ENCODE measurements around the gene ZNF121.
A peak's percentile ranks its signal among the peaks of the same experiment; 100 is the strongest.
"Not testable (repeated sequence)": the region's sequence is repeated elsewhere in the genome, so short reads cannot be mapped to it uniquely, and the experiment has no call there.

ZNF121 gene

DNA sequence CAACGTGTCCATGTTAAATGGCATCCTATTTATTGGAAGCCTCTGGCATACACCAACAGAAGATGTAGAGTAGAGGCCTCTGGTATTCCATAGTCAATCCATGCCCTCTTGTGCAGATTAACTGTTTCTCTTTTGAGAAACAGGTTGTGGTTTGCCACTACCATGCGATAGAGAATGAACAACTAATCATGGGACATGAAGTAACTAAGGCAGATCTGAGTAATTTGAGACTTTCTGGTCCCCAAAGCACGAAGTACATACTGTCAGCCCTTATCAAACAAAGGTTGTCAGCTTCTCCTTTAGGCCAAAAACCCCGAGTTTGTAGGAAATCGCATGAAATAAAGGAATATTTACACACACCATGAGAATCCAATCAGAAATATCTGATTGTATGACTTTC is 3.6 kb downstream of the ZNF121 start:
- peaks cover 4% of the 10 kb centered on the region for H3K4me1 ChIP-seq (ENCODE audit: control insufficient read depth, insufficient read depth, low read length)
- no peaks in the 10 kb centered on the region for H3K36me3 ChIP-seq (ENCODE audit: control insufficient read depth, insufficient read depth, low read length)
- no peak overlapping the region for H3K9ac ChIP-seq (ENCODE audit: low read length)
- peaks cover 3% of the 10 kb centered on the region for H3K9me3 ChIP-seq (ENCODE audit: control insufficient read depth, low read length)
- no peaks in the 10 kb centered on the region for H3K27me3 ChIP-seq (ENCODE audit: control insufficient read depth, insufficient read depth, low read length)
- H3K4me3 ChIP-seq (ENCODE audit: low read length) = no peak overlapping the region

- Histone ChIP-seq H3K9me3 (ENCODE audit: control insufficient read depth, low read length) (peaks cover 52% of the 10 kb centered on the region), H3K9ac (ENCODE audit: low read length) (no peak overlapping the region), H3K4me1 (ENCODE audit: control insufficient read depth, insufficient read depth, low read length) (no peaks in the 10 kb centered on the region), H3K4me3 (ENCODE audit: low read length) (no peak overlapping the region), H3K36me3 (ENCODE audit: control insufficient read depth, insufficient read depth, low read length) (peaks cover 14% of the 10 kb centered on the region), H3K27me3 (ENCODE audit: control insufficient read depth, insufficient read depth, low read length) (no peaks in the 10 kb centered on the region)
These were observed 14.0 kb downstream of the ZNF121 start for GRCh38 chr19:9570255-9570654.

GRCh38 chr19:9566729-9567128 is 17.6 kb downstream of the ZNF121 start:
- H3K36me3 ChIP-seq (ENCODE audit: control insufficient read depth, insufficient read depth, low read length) = peaks cover 18% of the 10 kb centered on the region
- H3K4me3 ChIP-seq (ENCODE audit: low read length) = no peak overlapping the region
- H3K4me1 ChIP-seq (ENCODE audit: control insufficient read depth, insufficient read depth, low read length) = no peaks in the 10 kb centered on the region
- H3K9ac ChIP-seq (ENCODE audit: low read length) = no peak overlapping the region
- H3K27me3 ChIP-seq (ENCODE audit: control insufficient read depth, insufficient read depth, low read length) = no peaks in the 10 kb centered on the region
- peaks cover 52% of the 10 kb centered on the region for H3K9me3 ChIP-seq (ENCODE audit: control insufficient read depth, low read length)

- peaks cover 55% of the 10 kb centered on the region for H3K9me3 ChIP-seq (ENCODE audit: control insufficient read depth, low read length)
- no peaks in the 10 kb centered on the region for H3K27me3 ChIP-seq (ENCODE audit: control insufficient read depth, insufficient read depth, low read length)
- H3K4me3 ChIP-seq (ENCODE audit: low read length) = no peak overlapping the region
- no peaks in the 10 kb centered on the region for H3K4me1 ChIP-seq (ENCODE audit: control insufficient read depth, insufficient read depth, low read length)
- peaks cover 18% of the 10 kb centered on the region for H3K36me3 ChIP-seq (ENCODE audit: control insufficient read depth, insufficient read depth, low read length)
- H3K9ac ChIP-seq (ENCODE audit: low read length) = no peak overlapping the region
These were observed 18.2 kb downstream of the ZNF121 start for GRCh38 chr19:9565900-9566705.

DNA sequence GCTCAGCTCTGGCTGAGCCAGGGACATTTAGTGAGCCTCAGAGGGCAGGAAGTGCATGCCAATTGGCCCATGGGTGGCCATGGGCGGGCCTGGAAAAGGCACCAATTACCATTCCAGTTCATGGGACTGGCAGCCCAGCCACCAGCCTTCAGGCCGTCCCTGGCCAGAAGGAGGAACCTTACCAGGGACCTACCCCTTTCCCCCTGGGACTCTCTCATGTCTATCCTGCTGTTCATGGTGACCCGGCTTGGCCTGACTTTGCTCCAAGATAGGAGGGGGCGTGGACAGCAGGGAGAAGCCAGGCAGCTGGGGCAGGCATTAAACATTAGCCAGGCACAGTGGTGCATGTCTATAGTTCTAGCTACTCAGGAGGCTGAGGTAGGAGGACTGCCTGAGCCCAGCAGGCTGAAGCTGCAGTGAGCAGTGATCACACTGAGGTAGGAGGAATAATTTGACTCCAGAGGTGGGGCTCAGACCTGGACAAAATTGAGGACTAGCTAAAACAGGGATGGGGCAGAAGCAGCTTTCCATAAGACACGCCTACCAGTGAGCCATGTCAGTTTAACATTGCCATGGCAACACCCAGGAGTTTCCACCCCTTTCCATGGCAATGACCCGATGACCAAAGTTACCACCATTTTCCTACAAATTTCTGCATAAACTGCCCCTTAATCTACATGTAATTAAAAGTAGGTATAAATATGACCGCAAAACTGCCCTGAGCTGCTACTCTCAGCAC is 31.6 kb downstream of the ZNF121 start:
- H3K4me1 ChIP-seq (ENCODE audit: control insufficient read depth, insufficient read depth, low read length) = no peaks in the 10 kb centered on the region
- H3K36me3 ChIP-seq (ENCODE audit: control insufficient read depth, insufficient read depth, low read length) = no peaks in the 10 kb centered on the region
- no peak overlapping the region for H3K4me3 ChIP-seq (ENCODE audit: low read length)
- no peaks in the 10 kb centered on the region for H3K27me3 ChIP-seq (ENCODE audit: control insufficient read depth, insufficient read depth, low read length)
- no peaks in the 10 kb centered on the region for H3K9me3 ChIP-seq (ENCODE audit: control insufficient read depth, low read length)
- H3K9ac ChIP-seq (ENCODE audit: low read length) = no peak overlapping the region

- Histone ChIP-seq H3K9ac (ENCODE audit: low read length) (no peak overlapping the region), H3K36me3 (ENCODE audit: control insufficient read depth, insufficient read depth, low read length) (no peaks in the 10 kb centered on the region)
These were observed 36.4 kb downstream of the ZNF121 start for GRCh38 chr19:9547870-9548269.

GRCh38 chr19:9541281-9541680 is 43.0 kb downstream of the ZNF121 start:
- not testable (repeated sequence) for H3K9me3 ChIP-seq (ENCODE audit: control insufficient read depth, low read length); H3K4me3 ChIP-seq (ENCODE audit: low read length); H3K4me1 ChIP-seq (ENCODE audit: control insufficient read depth, insufficient read depth, low read length); H3K36me3 ChIP-seq (ENCODE audit: control insufficient read depth, insufficient read depth, low read length); H3K27me3 ChIP-seq (ENCODE audit: control insufficient read depth, insufficient read depth, low read length); H3K9ac ChIP-seq (ENCODE audit: low read length)

More at GRCh38 chr19:9547870-9548269, 36.4 kb downstream of the ZNF121 start:
- Histone ChIP-seq H3K27me3 (ENCODE audit: control insufficient read depth, insufficient read depth, low read length) (no peaks in the 10 kb centered on the region), H3K4me1 (ENCODE audit: control insufficient read depth, insufficient read depth, low read length) (no peaks in the 10 kb centered on the region), H3K9me3 (ENCODE audit: control insufficient read depth, low read length) (no peaks in the 10 kb centered on the region), H3K4me3 (ENCODE audit: low read length) (no peak overlapping the region)

DNA sequence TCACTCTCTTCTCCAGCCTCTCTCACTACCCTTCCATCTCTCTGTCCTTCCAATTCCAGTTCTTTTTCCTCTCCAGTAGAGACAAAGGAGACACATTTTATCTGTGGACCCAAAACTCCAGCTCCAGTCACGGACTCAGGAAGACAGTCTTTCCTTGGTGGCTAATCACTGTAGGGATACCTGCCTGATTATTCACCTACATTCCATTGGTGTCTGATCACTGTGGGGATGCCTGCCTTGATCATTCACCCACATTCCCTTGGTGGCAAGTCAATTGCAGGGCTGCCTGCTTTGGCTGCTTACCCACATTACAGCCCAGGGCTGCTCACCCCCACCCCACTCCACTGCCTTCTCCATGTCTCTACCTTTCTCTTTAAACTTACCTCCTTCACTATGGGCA is 44.4 kb downstream of the ZNF121 start:
- not testable (repeated sequence) for H3K4me3 ChIP-seq (ENCODE audit: low read length); H3K27me3 ChIP-seq (ENCODE audit: control insufficient read depth, insufficient read depth, low read length); H3K4me1 ChIP-seq (ENCODE audit: control insufficient read depth, insufficient read depth, low read length); H3K9me3 ChIP-seq (ENCODE audit: control insufficient read depth, low read length); H3K36me3 ChIP-seq (ENCODE audit: control insufficient read depth, insufficient read depth, low read length); H3K9ac ChIP-seq (ENCODE audit: low read length)

DNA sequence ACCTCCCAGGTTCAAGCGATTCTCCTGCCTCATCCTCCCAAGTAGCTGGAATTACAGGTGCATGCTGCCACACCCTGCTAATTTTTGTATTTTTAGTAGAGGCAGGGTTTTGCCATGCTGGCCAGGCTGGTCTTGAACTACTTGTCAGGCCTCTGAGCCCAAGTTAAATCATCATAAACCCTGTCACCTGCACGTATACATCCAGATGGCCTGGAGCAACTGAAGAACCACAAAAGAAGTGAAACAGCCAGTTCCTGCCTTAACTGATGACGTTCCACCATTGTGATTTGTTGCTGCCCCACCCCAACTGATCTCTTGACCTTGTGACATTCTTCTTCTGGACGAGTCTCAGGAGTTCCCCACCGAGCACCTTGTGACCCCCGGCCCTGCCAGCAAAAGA is 45.1 kb downstream of the ZNF121 start:
- not testable (repeated sequence) for H3K9ac ChIP-seq (ENCODE audit: low read length); H3K4me3 ChIP-seq (ENCODE audit: low read length); H3K9me3 ChIP-seq (ENCODE audit: control insufficient read depth, low read length)

DNA sequence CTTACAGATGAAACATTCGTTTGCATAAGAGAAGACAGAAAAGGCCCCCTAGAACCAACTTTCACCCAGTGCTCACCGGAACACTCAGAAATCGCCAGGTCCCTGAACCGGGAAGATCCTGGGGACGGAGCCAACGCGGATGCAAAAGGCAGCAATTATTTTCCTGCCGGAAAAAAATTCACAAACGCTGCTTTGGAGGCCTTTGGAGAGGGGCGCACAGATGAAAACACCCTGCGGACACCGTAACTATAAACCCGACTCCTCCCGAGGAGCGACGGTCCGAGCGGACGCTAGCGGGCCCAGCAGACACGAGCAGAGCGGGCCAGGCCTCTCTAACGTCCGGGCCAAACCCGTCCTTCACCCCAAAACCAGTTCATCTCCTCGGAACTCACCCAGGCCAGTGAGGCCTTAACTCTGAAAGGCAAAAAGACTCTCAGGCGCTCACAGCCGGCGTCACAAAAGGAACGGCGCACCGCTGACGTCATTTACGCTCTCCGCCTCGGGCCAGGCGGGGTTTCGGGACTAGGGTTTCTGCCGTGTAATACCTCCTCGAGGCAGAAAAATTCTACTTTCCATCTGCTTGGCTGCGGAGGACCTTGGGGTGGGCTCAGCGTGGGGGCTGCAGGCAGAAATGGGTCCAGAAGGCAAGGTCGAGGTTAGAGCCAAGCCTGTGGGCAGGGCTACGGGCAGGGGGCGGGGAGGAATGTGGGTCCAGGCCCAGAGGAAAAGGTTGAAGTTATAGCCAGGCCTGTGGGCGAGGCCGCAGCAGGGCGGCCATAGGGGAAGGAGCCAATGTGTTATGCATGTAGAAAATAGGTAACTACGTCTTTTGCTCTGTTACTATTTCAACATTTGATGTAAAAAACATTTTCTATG is 45.9 kb downstream of the ZNF121 start, which contains the start of gene ZNF426:
TSS of gene ZNF426 (minus strand) at position 463 of the 876 bp plus-strand sequence. CDS start 2,413 bp downstream, outside the sequence.
- Histone ChIP-seq H3K9me3 (ENCODE audit: control insufficient read depth, low read length) (no peaks in the 10 kb centered on the region), H3K9ac (ENCODE audit: low read length) (peak within 1 kb of the TSS; percentile 88), H3K4me1 (ENCODE audit: control insufficient read depth, insufficient read depth, low read length) (no peaks in the 10 kb centered on the region), H3K4me3 (ENCODE audit: low read length) (peak within 1 kb of the TSS; percentile 87), H3K36me3 (ENCODE audit: control insufficient read depth, insufficient read depth, low read length) (peaks cover 18% of the 10 kb centered on the region), H3K27me3 (ENCODE audit: control insufficient read depth, insufficient read depth, low read length) (no peaks in the 10 kb centered on the region)

More for the DNA sequence above, 45.1 kb downstream of the ZNF121 start:
- not testable (repeated sequence) for H3K27me3 ChIP-seq (ENCODE audit: control insufficient read depth, insufficient read depth, low read length); H3K4me1 ChIP-seq (ENCODE audit: control insufficient read depth, insufficient read depth, low read length)
- H3K36me3 ChIP-seq (ENCODE audit: control insufficient read depth, insufficient read depth, low read length) = peaks cover 13% of the 10 kb centered on the region

GRCh38 chr19:9535934-9536333 is 48.4 kb downstream of the ZNF121 start:
- H3K27me3 ChIP-seq (ENCODE audit: control insufficient read depth, insufficient read depth, low read length) = no peaks in the 10 kb centered on the region
- peaks cover 23% of the 10 kb centered on the region for H3K36me3 ChIP-seq (ENCODE audit: control insufficient read depth, insufficient read depth, low read length)
- no peak overlapping the region for H3K9ac ChIP-seq (ENCODE audit: low read length)
- peaks cover 10% of the 10 kb centered on the region for H3K9me3 ChIP-seq (ENCODE audit: control insufficient read depth, low read length)
- no peak overlapping the region for H3K4me3 ChIP-seq (ENCODE audit: low read length)
- H3K4me1 ChIP-seq (ENCODE audit: control insufficient read depth, insufficient read depth, low read length) = no peaks in the 10 kb centered on the region
